CD14-positive monocyte (primary cell): ENCODE results near the gene ZMYND19. TPM values are rescaled to one million over a fixed set of nuclear protein-coding genes. Genes with fewer than 3 reads are reported as not detected.

ENCODE experiments used
- DNase-seq, 3 donors: peaks; one replicate each; pipeline ENCODE4 v3.0.0-alpha.2; 2011 to 2022
- H2AFZ ChIP-seq: 2 replicates; pipeline ENCODE4 v1.6.0; 2012; ENCODE audit warnings: mild to moderate bottlenecking, low read depth, low read length, inconsistent platforms; ENCODE audit not compliant: insufficient read depth, poor library complexity, severe bottlenecking
- H3K27ac ChIP-seq, 2 donors: 1 replicate in 1 of 2; 2 replicates in 1 of 2; pipeline ENCODE4 v1.5.1; 2012 to 2013; ENCODE audit warnings: low read length in 2 of 2, control low read depth in 1 of 2, inconsistent platforms in 1 of 2, low read depth in 1 of 2, mild to moderate bottlenecking in 1 of 2
- H3K27me3 ChIP-seq, 2 donors: one replicate each; pipeline versions ENCODE4 v1.6.0 to v1.6.1; 2011 to 2013; ENCODE audit warnings: low read length in 2 of 2; ENCODE audit not compliant: control insufficient read depth in 2 of 2, insufficient read depth in 2 of 2
- H3K36me3 ChIP-seq, 2 donors: replicated peaks in 1 of 2; 1 replicate in 1 of 2; 2 replicates in 1 of 2; pipeline versions ENCODE4 v1.5.1 to v1.6.1; 2012 to 2013; ENCODE audit warnings: low read length in 2 of 2, control low read depth in 1 of 2, inconsistent platforms in 1 of 2, mild to moderate bottlenecking in 1 of 2; ENCODE audit not compliant: insufficient read depth in 2 of 2, control insufficient read depth in 1 of 2
- H3K4me1 ChIP-seq, 2 donors: 1 replicate in 1 of 2; 2 replicates in 1 of 2; pipeline versions ENCODE4 v1.5.1 to v1.6.1; 2012 to 2013; ENCODE audit warnings: low read length in 2 of 2, control low read depth in 1 of 2, inconsistent platforms in 1 of 2, mild to moderate bottlenecking in 1 of 2, moderate library complexity in 1 of 2; ENCODE audit not compliant: insufficient read depth in 2 of 2, control insufficient read depth in 1 of 2
- H3K4me2 ChIP-seq: replicated peaks from 2 replicates; pipeline ENCODE3; 2012; ENCODE audit warnings: low read length, moderate library complexity, mild to moderate bottlenecking; ENCODE audit not compliant: poor library complexity, severe bottlenecking; ENCODE audit errors: extremely low read depth
- H3K4me3 ChIP-seq, 3 experiments: fragments of 200-600 bp in 1 of 3; sonication (generic) in 1 of 3; replicated peaks in 1 of 3; 1 replicate in 2 of 3; 2 replicates in 1 of 3; pipeline ENCODE4 v1.5.1; 2011 to 2013; ENCODE audit warnings: low read length in 3 of 3, mild to moderate bottlenecking in 3 of 3, control low read depth in 2 of 3, low read depth in 2 of 3, inconsistent platforms in 1 of 3, moderate library complexity in 1 of 3
- H3K79me2 ChIP-seq: 2 replicates; pipeline ENCODE4 v1.6.0; 2012; ENCODE audit warnings: mild to moderate bottlenecking, control low read depth, inconsistent platforms, low read length, moderate library complexity; ENCODE audit not compliant: insufficient read depth
- H3K9ac ChIP-seq: 2 replicates; pipeline ENCODE4 v1.6.0; 2017; ENCODE audit warnings: low read length, mild to moderate bottlenecking; ENCODE audit not compliant: insufficient read depth, poor library complexity, severe bottlenecking
- H3K9me3 ChIP-seq, 2 donors: replicated peaks in 1 of 2; 1 replicate in 1 of 2; 2 replicates in 1 of 2; pipeline versions ENCODE4 v1.5.1 to v1.6.1; 2012 to 2013; ENCODE audit warnings: low read length in 2 of 2, control low read depth in 1 of 2; ENCODE audit not compliant: control insufficient read depth in 1 of 2, insufficient read depth in 1 of 2
- H4K20me1 ChIP-seq: 2 replicates; pipeline ENCODE4 v1.6.0; 2012; ENCODE audit warnings: mild to moderate bottlenecking, low read length, control low read depth, moderate library complexity; ENCODE audit not compliant: insufficient read depth
- H3K27ac Mint-ChIP-seq, 7 donors: one replicate each; pipeline ENCODE4 v1.8.0; 2020; ENCODE audit warnings: mild to moderate bottlenecking in 7 of 7, mixed read lengths in 7 of 7, moderate library complexity in 6 of 7, inconsistent platforms in 2 of 7
- H3K27me3 Mint-ChIP-seq, 3 donors: one replicate each; pipeline ENCODE4 v1.8.0; 2021 to 2022; ENCODE audit warnings: low read depth in 3 of 3, mild to moderate bottlenecking in 3 of 3, mixed read lengths in 3 of 3, moderate library complexity in 3 of 3, inconsistent platforms in 1 of 3
- H3K36me3 Mint-ChIP-seq, 2 donors: one replicate each; pipeline ENCODE4 v1.8.0; 2020; ENCODE audit warnings: mixed read lengths in 2 of 2, inconsistent platforms in 1 of 2, mild to moderate bottlenecking in 1 of 2
- H3K4me1 Mint-ChIP-seq: one replicate; pipeline ENCODE4 v1.8.0; 2020; ENCODE audit warnings: mild to moderate bottlenecking, mixed read lengths
- H3K4me3 Mint-ChIP-seq, 2 donors: one replicate each; pipeline ENCODE4 v1.8.0; 2020; ENCODE audit warnings: mild to moderate bottlenecking in 2 of 2, mixed read lengths in 2 of 2, moderate library complexity in 1 of 2
- H3K9me3 Mint-ChIP-seq, 7 donors: one replicate each; pipeline ENCODE4 v1.8.0; 2020 to 2022; ENCODE audit warnings: mixed read lengths in 7 of 7, mild to moderate bottlenecking in 6 of 7, moderate library complexity in 6 of 7, inconsistent platforms in 2 of 7
- WGBS: methylation state at CpG from one replicate; pipeline ENCODE4 v1.1.5; 2013; ENCODE audit warnings: missing lambda C conversion rate; ENCODE audit not compliant: insufficient coverage; 5-methylcytosine and 5-hydroxymethylcytosine counted together
- intact Hi-C, 2 donors: fragments of 100-400 bp; cut with micrococcal nuclease; formaldehyde crosslinking; loops; one replicate each; pipeline versions ENCODE4 v1.15.0 to v1.15.1; 2023
- polyA plus RNA-seq, 3 donors: library from polyadenylated mRNA; depleted of rRNA in 1 of 3; unstranded in 2 of 3; stranded (reverse) in 1 of 3; fragments of 300-500 nt in 2 of 3; fragments of >200 nt in 1 of 3; fragmentation: Illumina TruSeq in 2 of 3; gene quantifications; 1 replicate in 2 of 3; 2 replicates in 1 of 3; pipeline ENCODE4 v1.2.3, GENCODE V29; 2012 to 2021
- TF ChIP-seq, protein P1 (sequence below): fragments of 200-600 bp; IDR thresholded peaks from one replicate; pipeline ENCODE4 v1.8.0; 2022; ENCODE audit warnings: antibody characterized with exemption, mild to moderate bottlenecking

Gene ZMYND19
- polyA plus RNA-seq, 3 donors: 1.9 to 12.4 (median 4.5) TPM

DNA sequence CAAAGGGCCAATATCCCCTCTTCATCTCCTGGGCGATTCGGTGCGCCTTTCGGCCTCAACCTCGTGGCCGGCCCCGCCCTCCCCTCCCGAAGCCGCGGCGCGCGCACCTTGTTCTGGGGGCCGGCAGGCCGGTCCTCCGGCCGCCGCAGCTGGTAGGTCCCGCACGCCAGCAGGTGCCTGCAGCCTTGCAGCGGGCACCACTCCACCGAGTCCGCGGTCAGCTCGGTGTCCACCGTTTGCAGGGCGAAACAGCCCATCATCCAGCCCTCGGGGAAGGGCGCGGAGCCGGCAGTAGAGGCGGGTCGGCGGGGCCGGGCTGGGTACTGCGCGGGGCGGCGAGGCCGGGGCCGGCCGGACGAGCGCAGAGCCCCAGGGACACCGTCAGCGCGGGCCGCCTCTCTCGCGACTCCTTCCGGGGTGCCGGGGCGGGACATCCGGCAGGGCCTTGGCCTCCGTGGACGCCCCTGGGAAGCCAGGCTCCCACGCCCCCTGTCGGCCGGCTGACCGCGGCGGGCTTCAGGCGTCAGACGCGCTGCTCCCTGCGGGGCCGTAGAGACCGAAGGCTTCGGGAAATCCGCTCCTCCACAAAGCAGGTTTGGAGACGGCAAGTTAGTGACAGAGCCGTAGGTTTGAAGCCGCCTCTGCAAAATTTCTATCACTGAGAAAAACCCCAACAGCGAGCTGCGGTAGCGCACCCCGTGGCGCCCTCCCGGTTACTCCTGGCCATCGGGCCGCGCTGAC is 11.6 kb downstream of the ZMYND19 start, which contains the start of gene DPH7:
TSS of gene DPH7 (minus strand) at position 408 of the 741 bp plus-strand sequence. CDS start at position 260, 148 bp downstream.
- H3K4me3 ChIP-seq: peak within 1 kb of the TSS; percentile 51 to 96 (median 77)
- H4K20me1 ChIP-seq: peaks cover 26% of the 10 kb centered on the region
- H3K4me1 Mint-ChIP-seq: peaks cover 30% of the 10 kb centered on the region
- peak within 1 kb of the TSS; percentile 97 for H2AFZ ChIP-seq
- WGBS: 3% methylated on average over 79 of the region's 82 CpGs
- no peaks in the 10 kb centered on the region for H3K9me3 Mint-ChIP-seq
- TF ChIP-seq, protein P1, sequence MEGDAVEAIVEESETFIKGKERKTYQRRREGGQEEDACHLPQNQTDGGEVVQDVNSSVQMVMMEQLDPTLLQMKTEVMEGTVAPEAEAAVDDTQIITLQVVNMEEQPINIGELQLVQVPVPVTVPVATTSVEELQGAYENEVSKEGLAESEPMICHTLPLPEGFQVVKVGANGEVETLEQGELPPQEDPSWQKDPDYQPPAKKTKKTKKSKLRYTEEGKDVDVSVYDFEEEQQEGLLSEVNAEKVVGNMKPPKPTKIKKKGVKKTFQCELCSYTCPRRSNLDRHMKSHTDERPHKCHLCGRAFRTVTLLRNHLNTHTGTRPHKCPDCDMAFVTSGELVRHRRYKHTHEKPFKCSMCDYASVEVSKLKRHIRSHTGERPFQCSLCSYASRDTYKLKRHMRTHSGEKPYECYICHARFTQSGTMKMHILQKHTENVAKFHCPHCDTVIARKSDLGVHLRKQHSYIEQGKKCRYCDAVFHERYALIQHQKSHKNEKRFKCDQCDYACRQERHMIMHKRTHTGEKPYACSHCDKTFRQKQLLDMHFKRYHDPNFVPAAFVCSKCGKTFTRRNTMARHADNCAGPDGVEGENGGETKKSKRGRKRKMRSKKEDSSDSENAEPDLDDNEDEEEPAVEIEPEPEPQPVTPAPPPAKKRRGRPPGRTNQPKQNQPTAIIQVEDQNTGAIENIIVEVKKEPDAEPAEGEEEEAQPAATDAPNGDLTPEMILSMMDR: peak; percentile 94
- peaks cover 29 to 45% of the 10 kb centered on the region in 2 donors for H3K36me3 ChIP-seq
- H3K9ac ChIP-seq: peak within 1 kb of the TSS; percentile 86
- H3K36me3 Mint-ChIP-seq: peaks cover 47 to 49% of the 10 kb centered on the region in 2 donors
- no peaks in the 10 kb centered on the region for H3K9me3 ChIP-seq
- peak; percentile 89 to 90 (median 90) for DNase-seq
- H3K79me2 ChIP-seq: peaks cover 32% of the 10 kb centered on the region
- H3K27me3 ChIP-seq: no peaks in the 10 kb centered on the region
- intact Hi-C loops: loop anchor here (5.0 to 10.0 kb wide), 2 partner anchors 39 to 116 kb away; partner anchors contain the start of gene EHMT1 (in 2 of the 2)
- H3K4me3 Mint-ChIP-seq: peak within 1 kb of the TSS; percentile 80 to 89
- H3K4me2 ChIP-seq: peak within 1 kb of the TSS; percentile 86
- peaks cover 17 to 31% of the 10 kb centered on the region in 2 donors for H3K4me1 ChIP-seq
- H3K27me3 Mint-ChIP-seq: peaks cover 0 to 2% (median 0%) of the 10 kb centered on the region in 3 donors
- peak within 1 kb of the TSS in 1 of 2 donors; percentile 77 for H3K27ac ChIP-seq
- peak within 1 kb of the TSS; percentile 19 to 85 (median 69) for H3K27ac Mint-ChIP-seq

DNA sequence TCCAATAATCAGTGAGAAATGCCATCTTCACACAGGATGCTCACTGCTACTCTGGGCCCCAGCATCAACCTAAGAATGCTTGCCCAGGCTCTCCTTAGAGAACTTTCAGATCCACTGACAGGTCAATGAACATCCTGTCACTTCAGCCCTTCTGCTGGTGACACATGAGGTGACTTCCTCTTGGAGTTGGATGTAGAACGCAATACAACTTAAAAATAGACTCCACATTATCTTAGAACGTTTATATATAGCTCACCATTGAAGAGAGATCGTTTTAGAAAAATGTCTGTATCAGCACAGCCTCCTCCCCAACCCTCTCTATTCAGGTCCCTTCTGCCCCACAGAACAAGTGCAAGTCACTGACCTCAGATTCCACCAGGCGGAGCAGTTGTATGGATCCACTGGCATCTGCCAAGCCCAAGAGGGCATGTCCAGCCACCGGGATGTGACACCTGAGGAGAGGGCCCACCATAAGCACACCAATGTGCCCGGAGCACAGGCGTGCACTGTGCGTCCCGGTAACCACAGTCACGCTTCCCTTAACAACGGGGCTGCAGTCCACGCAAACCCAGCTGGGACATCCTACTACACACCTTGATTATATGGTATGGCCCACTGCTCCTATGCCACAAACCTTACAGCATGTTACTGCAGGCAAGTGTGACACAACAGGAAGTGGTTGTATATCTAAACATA is 14.4 kb downstream of the ZMYND19 start:
- H3K4me3 ChIP-seq: no peak overlapping the region
- no peak overlapping the region for H3K4me2 ChIP-seq
- H3K36me3 ChIP-seq: peaks cover 34 to 44% of the 10 kb centered on the region in 2 donors
- no peaks in the 10 kb centered on the region for H3K27me3 ChIP-seq
- H3K79me2 ChIP-seq: peaks cover 32% of the 10 kb centered on the region
- intact Hi-C loops: loop anchor here (5.0 to 10.0 kb wide), 2 partner anchors 41 to 119 kb away; partner anchors contain the start of gene EHMT1 (in 2 of the 2)
- Mint-ChIP-seq H3K27ac (peak overlapping the region in 1 of 7 donors; percentile 79), H3K4me1 (peaks cover 30% of the 10 kb centered on the region), H3K27me3 (peaks cover 0 to 2% (median 0%) of the 10 kb centered on the region in 3 donors), H3K4me3 (no peak overlapping the region), H3K36me3 (peaks cover 42 to 46% of the 10 kb centered on the region in 2 donors), H3K9me3 (no peaks in the 10 kb centered on the region)
- peaks cover 17 to 31% of the 10 kb centered on the region in 2 donors for H3K4me1 ChIP-seq
- DNase-seq: no peak
- no peak overlapping the region for H3K9ac ChIP-seq
- peaks cover 26% of the 10 kb centered on the region for H4K20me1 ChIP-seq
- no peak overlapping the region for H2AFZ ChIP-seq
- no peaks in the 10 kb centered on the region for H3K9me3 ChIP-seq
- WGBS: 97% methylated on average over 8 of the region's 12 CpGs
- TF ChIP-seq, protein P1: no peak
- no peak overlapping the region for H3K27ac ChIP-seq
